CMK (cell line): ENCODE data around the gene MRFAP1.
"Not testable (repeated sequence)": the region's sequence is repeated elsewhere in the genome, so short reads cannot be mapped to it uniquely, and the experiment has no call there.

Source experiments
- DNase-seq: peaks from one replicate; pipeline ENCODE4 v3.0.0-alpha.2; 2010; ENCODE audit warnings: low read depth

MRFAP1 gene

DNA sequence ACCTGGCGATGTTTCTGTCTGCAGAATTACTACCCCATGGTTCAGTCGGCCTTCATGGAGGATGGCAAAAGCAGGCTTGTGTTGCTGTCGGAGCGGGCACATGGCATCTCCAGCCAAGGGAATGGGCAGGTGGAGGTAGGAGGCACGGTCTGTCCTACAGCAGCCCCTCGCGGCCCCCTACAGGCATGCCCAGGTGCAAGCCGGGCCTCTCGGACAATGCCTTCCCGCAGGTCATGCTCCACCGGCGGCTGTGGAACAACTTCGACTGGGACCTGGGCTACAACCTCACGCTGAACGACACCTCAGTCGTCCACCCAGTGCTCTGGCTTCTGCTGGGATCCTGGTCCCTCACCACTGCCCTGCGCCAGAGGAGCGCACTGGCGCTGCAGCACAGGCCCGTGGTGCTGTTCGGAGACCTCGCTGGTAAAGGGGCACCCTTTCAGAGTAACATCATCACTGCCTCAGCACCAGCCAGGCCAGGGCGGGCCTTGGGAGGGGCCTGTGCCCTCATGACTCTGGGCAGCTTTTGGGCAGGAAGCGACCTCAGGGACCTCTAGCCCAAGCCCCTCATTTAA is 29.5 kb upstream of the MRFAP1 start:
- DNase-seq: no peak

DNA sequence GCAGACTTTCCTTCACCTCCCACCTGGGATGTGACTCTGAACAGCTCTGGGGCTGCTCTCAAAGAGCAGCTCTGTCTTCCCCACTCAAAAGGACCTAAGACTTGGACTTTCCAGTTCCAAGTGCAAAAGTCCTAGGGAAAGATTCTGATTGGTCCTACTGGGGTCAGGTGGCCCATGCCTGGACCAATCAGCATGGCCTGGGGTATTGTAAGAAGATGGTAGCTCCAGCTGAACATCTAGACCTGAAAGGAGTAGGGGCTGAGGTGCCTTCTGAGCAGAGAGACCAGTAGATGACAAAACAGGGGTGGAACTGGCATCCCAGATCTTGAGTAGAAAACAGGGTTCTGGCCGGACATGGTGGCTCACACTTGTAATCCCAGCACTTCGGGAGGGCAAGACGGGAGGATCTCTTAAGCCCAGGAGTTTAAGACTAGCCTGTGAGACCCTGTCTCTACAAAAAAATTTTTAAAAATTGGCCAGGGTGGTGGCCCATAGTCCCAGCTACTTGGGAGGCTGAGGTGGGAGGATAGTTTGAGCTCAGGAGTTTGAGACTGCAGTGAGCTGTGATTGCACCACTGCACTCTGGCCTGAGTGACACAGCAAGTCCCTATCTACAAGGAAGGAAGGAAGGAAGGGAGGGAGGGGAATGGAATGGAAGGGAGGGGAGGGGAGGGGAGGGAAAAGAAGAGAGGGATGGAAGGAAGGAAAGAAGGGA is 27.4 kb upstream of the MRFAP1 start:
- DNase-seq: no peak

DNA sequence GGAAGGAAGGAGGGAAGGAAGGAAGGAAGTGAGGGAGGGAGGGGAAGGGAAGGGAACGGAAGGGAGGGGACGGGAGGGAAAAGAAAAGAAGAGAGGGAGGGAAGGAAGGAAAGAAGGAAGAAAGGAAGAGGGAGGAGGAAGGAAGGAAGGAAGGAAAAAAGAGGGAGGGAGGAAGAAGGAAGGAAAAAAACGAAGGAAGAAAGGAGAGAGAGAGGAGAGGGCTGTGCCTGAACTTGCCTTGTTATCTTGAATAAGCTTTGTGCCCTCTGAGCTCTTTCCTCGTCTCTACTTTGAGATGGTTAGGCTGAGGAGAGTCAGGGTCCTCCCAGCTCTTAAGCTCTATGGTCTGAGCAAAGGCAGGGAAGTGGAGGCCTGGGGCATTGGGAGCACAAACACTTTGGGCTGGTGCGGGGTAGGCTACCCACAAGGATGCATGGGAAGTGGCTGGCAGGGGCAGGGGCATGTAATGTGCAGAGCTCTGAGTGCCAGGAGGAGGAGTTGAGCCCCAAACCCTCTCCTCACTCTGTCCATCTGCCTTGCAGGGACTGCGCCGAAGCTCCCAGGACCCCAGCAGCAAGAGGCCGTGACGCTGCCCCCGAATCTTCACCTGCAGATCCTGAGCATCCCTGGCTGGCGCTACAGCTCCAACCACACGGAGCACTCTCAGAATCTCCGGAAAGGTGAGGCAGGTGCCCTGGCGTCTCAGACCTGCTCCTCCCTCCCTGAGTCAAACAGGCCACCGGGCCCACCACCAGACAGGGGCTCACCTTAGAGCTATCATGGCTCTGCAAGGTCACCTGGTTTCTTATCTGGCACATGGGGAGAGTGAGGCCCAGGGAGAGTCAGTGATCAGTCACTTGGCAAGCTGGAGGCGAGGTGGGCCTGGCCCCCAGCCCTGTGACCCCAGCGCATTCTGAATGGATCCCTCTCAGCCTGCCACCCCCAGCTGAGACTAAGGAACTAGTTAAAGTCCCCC is 26.5 kb upstream of the MRFAP1 start:
- no peak for DNase-seq

DNA sequence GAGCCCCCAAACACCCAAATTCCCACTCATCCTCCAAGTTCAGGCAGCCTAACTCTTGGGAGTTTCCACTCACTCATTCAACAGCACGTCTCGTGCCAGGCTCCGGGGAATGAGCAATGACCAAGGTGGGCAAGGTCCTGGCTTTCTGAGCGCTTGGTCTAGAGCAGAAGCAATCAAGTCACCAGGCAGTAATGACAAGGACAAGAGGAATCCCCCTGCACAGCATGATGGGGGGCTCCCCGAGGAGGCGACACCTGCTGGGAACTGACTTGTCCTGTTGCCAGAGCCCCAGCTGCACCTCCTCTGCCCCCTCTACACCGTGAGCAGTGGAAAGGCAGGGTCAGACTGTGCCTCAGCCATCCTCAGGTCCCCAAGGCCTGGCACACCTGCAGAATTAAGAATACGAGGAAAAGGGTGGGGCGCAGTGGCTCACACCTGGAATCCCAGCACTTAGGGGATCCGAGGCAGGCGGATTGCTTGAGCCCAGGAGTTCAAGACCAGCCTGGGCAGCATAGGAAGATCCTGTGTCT is 25.7 kb upstream of the MRFAP1 start:
- DNase-seq: no peak

DNA sequence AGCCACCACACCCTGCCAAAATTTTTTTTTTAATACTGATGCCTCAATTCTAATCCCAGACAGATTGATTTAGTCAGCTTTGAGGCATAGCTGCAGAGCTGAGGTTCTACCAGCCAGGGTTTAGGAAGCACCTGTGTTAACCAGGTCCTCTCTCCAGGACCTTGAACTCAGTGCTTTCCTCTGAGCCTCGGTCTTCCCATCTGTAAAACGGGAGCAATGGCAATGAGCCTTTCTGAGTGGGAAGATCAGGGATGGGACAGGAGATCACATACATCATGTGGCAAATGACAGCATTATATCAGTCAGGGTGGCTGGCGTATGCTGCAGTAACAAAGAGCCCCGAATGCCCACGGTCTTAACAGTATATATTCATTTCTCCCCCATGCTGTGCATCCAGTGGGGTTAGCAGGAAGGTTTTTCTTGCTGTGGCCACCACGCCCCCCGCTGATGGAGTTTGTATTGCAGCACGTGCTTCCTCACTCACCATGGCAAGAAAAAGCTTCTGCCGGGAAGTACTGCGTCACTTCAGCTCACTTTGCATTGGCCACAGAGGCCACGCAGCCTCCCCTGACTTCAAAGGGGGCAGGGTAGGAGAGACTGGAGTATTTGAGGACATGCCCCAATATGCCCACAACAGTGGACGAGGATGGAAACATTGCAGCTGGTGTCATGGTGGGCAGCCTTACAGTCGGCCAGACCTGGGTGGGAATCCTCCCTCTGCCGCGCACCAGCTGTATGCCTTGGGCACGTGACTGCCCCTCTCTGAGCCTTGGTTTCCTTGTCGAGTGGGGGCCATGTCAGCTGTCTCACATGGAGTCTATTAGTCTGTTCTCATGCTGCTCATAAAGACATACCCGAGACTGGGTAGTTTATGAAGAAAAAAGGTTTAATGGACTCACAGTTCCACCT is 24.1 kb upstream of the MRFAP1 start:
- DNase-seq: no peak

DNA sequence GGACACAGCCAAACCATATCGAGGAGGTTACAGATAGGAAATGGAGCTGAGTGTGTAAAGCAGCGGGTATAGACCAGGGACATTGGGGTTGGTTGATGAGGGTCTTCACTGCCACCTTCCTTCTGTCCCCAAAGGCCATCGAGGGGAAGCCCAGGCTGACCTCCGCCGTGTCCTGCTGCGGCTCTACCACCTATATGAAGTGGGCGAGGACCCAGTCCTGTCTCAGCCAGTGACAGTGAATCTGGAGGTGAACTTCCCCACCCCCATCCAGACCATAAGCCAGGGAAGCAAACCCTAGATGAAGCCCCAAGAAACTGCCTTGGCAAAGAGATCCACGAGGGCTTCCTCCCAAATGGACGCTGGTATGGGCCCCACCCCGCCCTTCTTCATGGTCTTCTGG is 23.2 kb upstream of the MRFAP1 start:
- no peak for DNase-seq

DNA sequence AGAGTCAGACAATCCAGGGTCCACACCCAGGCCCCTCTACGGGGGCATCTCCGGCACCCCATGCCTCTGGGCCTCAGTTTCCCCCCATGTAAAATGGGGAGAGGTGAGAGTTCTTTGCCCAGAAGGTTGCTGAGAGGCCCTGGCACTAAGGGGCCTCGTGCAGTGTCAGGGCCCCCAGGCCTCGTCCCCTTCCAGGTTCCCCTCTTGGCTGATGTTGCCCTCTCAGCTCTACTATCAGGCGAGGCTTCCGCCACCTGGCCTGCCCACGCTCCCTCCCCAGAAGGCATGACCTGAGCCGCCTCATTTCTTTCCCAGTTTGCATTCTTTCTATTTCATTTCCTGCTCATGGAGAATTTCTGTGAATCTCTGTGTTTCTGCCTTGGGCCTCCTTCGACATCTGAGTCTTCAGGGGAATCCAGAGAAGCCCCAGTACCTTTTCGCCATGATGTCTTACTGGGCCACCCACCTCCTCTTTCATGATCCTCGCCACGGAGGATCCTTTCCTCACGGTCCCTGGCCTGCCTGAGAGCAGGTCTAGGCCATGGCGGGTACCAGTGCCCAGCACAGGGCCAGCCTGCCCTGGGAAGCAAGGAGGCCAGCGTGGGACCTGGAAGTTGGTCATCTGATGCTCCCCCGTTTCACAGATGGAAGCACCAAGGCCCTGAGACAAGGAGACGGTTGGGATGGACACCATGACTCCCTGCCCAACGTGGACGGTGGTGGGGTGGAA is 21.9 kb upstream of the MRFAP1 start:
- DNase-seq: no peak

DNA sequence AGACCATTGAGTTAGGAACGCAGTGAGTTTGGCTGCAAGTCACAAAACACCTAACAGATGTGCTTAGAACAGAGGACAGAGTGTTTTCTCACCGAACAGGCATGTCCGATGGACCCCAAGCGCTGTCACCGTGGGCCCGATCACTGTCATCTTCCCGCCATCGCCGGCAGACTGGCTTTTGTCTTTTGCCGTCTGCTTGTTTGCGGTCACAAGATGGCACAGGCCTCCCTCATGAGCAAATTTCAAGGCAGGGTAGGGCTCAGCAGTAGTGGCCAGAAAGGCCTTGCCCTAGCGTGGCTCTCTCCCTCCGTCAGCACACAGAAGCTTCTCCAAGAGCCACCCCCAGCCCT is 21.4 kb upstream of the MRFAP1 start:
- DNase-seq: no peak

DNA sequence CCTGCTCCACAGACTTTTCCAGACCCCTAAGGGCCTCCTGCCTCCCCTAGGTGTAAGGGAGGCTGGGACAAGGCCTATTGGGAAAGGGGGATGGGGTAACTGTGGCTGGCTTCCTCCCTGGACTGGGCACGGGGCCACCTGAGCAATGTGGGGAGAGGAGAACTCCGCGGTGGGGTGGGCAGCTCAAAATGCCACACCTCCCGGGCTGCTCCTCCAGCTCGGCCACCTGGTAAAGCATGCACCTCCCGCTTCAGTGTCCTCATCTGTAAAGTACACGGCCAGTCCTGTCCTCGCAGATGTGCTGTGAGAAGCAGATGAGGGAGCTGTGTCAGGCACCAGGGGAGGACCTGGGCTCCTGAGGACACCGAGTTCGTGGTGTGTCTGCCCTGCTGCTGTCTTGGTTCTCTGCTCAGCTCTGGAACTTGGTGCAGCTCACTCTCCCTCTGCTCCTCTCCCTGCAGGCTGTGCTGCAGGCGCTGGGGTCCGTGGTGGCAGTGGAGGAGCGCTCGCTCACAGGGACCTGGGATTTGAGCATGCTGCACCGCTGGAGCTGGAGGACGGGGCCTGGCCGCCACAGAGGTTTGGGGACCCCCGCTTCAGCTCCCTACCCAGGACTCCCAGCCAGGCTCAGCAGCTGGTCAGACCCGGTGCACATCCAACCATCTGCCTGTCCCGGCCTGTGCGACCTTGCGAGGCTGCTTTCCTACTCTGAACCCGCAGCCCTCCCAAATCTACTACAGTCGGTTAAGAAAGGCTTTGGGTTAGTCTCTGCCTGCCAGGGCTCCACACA is 20.8 kb upstream of the MRFAP1 start:
- no peak for DNase-seq

DNA sequence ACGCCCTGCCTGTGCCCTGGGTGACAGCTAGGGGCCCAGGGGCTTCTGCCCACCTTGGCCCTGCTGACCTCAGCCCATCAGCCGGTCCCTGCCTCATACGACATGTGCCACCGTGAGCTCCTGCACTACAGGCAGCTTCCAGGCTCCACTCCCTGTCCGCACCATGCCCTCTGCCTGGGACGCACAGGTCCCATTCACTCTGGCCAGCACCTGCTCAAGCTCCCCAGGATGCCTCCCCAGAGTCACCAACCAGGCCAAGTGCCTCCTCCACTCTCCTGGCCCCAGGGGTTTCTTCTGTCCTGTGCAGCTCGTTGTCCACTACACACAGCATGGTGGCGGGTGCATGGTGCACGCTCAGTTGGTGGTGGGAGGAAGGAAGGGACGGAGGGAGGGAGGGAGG is 20.2 kb upstream of the MRFAP1 start:
- DNase-seq: no peak

DNA sequence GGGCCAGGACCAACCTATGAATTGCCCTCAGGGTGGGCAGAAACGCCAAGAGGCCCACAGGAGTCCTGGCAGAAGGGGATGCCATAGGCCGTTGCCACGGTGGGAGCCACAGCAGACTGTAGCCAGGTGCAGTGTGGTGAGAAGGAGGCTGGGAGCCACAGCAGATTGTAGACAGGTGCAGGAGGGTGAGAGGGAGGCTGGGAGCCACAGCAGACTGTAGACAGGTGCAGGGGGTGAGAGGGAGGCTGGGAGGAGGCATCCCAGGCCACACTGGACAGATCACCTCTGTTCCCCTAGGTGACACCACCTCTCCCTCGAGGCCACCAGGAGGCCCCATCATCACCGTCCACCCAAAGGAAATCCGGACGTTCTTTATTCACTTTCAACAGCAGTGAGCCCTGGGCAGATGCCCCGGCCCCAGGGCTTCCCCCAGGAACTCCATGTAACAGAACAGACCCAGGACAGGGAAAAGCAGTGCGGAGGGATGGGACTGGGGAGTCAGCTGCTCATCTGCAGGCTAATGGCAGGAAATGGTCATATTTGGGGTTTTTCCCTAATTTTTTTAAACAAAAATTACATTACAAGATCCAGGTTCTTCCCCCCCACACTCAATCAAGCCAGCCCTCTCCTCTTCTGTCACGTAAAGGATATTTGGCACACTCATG is 19.5 kb upstream of the MRFAP1 start:
- no peak for DNase-seq

DNA sequence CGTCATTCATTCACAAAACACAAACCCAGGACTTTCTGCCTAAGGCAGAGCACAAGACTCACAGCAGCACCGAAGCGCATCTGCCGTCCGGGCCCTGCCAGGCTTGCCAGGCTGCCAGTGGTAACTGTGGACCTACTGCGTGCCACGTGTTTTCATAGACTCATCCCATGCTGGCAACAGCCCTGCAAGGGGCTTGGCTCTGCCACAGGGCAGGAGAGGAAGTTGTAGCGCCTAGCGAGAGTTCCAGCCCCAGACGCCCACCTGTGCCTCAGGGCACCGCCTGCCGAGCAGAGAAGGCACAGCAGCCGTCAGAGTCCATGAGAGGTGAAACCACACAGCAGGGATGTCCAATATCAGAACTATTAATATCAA is 18.9 kb upstream of the MRFAP1 start:
- no peak for DNase-seq

DNA sequence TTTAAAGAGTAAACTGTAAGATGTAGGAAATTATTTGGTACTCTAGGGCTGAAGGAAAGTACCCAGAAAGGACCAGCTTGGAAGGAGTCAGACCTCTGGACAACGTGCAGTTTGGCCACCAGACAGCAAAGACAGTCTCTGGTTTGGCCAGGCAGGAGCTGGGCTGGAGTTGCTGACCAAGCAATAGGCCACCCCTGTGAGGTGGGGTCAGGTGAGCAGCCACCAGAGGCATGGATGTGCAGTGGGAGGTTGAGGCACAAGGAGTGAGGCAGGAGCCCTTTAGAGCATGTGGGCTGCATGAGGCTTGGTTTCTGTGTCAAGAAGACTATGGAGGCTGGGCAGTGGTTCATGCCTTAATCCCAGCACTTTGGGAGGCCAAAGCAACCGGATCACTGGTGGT is 17.7 kb upstream of the MRFAP1 start:
- DNase-seq: no peak

DNA sequence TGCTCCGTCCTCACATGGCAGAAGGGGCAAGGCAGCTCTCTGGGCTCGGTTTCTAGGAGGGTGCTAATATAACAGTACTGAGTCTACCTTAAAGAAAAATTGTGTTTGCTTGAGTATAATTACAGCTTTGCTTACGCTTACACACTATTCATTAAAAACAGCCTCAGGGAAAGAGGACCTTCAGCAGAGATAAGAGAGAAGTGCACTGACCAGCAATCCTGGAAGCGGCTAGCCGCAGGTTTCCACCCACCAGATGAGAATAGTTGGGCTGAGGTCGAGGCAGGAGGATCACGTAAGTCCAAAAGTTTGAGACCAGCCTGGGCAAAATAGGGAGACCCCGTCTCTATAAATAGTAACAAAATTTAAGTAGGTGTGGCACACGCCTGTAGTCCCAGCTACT is 15.2 kb upstream of the MRFAP1 start:
- no peak for DNase-seq

DNA sequence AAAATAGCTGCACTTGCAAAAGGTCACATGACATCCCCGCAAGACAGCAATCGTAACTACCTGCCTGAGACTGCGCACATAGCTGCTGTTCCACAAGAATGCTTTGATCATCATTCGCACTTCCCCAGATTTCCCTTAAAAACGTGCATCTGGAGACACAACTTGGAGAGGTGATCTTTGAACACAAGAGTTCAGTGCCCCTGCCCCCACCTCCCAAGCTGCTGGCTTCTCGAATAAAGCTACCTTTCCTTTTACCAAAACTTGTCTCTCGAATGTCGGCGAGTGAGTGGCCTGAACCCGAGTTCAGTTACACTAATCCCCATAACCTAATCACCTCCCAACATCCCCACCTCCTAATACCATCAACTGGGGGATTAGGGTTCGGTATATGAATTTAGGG is 14.4 kb upstream of the MRFAP1 start:
- DNase-seq: no peak

DNA sequence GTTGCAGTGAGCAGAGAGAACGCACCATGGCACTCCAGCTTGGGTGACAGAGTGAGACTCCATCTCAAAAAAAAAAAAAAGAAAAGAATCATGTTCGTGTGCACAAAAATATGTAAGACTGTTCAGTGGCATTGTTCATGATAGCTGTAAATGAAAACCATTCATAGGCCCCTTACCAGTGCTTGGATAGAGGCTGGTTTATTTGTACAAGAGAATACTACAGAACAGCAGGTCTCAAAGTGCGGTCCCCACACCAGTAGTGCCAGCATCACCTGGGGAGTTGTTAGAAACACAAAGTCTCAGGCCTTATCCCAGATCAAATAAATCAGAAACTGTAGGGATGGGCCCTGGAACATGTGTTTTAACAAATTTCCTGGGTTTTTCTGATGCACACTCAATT is 12.7 kb upstream of the MRFAP1 start:
- no peak for DNase-seq

DNA sequence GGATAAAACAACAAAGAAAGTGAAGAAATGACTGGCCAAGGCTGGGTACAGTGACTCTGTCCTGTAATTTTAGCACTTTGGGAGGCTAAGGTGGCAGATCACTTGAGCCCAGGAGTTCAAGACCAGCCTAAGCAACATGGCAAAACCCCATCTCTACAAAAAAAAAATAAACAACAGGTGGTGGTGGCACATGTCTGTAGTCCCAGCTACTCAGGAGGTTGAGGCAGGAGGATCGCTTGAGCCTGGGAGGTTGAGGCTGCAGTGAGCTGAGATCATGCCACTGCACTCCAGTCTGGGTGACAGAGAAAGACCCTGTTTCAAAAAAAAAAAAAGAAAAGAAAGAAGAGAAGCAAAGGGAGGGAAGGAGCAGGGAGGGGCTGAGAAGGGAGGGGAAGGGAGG is 12.0 kb upstream of the MRFAP1 start:
- not testable (repeated sequence) for DNase-seq

DNA sequence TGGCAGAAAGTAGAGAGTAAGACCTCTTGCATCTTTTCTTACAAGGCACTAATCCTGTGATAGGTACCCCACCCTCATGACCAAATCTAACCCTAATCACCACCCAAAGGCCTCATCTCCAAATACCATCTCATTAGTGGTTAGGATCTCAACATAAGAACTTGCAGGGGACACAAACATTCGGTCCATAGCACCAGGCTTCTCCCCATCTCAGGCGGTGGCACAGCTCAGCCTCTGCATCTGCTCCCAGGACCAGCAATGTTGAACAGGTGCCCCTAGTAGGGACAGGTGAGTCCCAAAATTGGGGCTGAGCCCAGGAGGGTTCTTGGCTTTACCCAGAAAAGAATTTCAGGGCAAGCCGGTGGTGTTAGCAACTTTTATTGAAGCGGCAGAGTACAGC is 8.4 kb upstream of the MRFAP1 start:
- DNase-seq: no peak

DNA sequence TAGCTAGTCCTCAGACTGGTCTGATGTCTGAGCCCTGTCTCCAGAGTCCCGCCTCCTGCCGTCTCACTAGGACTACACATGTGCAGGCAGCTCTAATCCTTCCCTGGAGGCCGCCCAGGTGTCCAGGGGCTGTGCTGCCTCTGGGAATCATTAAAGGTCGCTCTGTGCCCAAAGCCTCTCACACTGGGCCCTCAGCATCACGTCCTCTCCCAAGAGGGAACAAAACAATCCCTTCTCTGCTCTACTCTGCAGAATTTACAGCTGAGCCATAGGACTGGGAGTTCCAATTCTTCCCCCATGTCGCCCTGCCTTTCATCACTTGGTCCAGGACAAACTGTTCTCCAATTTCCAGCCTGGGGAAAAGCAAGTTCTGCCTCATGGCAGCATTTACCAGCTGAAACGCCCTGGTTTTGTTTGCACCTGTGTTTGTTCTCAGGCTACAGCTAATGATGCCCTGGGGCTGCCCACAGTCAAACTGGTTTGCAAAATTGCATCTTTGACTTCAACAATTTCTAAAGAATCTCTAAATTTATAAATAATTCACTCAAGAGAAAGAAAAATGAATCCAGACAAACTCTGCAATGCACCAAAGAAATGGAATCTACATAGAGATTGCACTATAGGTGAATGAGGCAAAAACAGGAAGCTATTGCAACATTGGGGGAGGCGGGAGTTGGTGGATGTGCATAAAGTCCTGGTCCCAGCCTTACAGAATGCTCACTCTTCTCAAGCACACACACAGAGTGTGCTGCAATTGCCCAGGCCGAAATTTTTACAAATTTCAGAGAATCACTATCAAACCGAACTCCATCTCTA is 7.2 kb upstream of the MRFAP1 start:
- DNase-seq: no peak
